WTC11 (cell line): ENCODE data around the gene DHX8. TPM values are rescaled to one million over a fixed set of nuclear protein-coding genes. Genes with fewer than 3 reads are reported as not detected.

Source experiments
- ATAC-seq: fragments of 200-7000 bp; cut with Tn5 transposase; 2 replicates; pipeline ENCODE4 v1.10.0; 2021; ENCODE audit warnings: mild to moderate bottlenecking, moderate library complexity
- CTCF ChIA-PET: fragments of 300-600 bp; sonication (Branson Sonifier 250); formaldehyde crosslinking; loops from one replicate; lab custom pipeline; 2021; ENCODE audit warnings: antibody characterized with exemption; lab: Charles Lee
- POLR2A ChIA-PET: fragments of 350-600 bp; sonication (Branson Sonifier 250); formaldehyde crosslinking; loops from one replicate; lab custom pipeline; 2021; ENCODE audit warnings: antibody characterized with exemption; lab: Charles Lee
- DNase-seq: peaks from one replicate; pipeline ENCODE4 v3.0.0; 2021; ENCODE audit warnings: low spot score
- H3K27ac Mint-ChIP-seq: 2 replicates; pipeline ENCODE4 v1.8.0; 2021; ENCODE audit warnings: mixed read lengths
- H3K27me3 Mint-ChIP-seq: 2 replicates; pipeline ENCODE4 v1.8.0; 2021; ENCODE audit warnings: low read depth, mild to moderate bottlenecking, moderate library complexity, mixed read lengths
- H3K36me3 Mint-ChIP-seq: 2 replicates; pipeline ENCODE4 v1.8.0; 2021; ENCODE audit warnings: mixed read lengths
- H3K4me1 Mint-ChIP-seq: 2 replicates; pipeline ENCODE4 v1.8.0; 2022; ENCODE audit warnings: mixed read lengths
- H3K4me3 Mint-ChIP-seq: 2 replicates; pipeline ENCODE4 v1.8.0; 2021; ENCODE audit warnings: mild to moderate bottlenecking, moderate library complexity, mixed read lengths
- H3K9me3 Mint-ChIP-seq: 2 replicates; pipeline ENCODE4 v1.8.0; 2021; ENCODE audit warnings: mixed read lengths
- CDX4 ChIP-seq: fragments of 250-450 bp; sonication (Bioruptor Pico); IDR thresholded peaks from 2 replicates; pipeline ENCODE4 v1.9.0; 2021; ENCODE audit warnings: moderate library complexity, mild to moderate bottlenecking, inconsistent platforms, borderline replicate concordance
- ERG ChIP-seq: fragments of 250-450 bp; sonication (Bioruptor Pico); IDR thresholded peaks from 2 replicates; pipeline ENCODE4 v1.8.0; 2021; ENCODE audit warnings: mild to moderate bottlenecking
- FOXJ3 ChIP-seq: sonication (generic); formaldehyde crosslinking; IDR thresholded peaks from 2 replicates; pipeline ENCODE4 v1.9.0; 2021; ENCODE audit warnings: missing genetic modification reagents, mild to moderate bottlenecking, borderline replicate concordance
- GABPB1 ChIP-seq: sonication (generic); formaldehyde crosslinking; IDR thresholded peaks from 2 replicates; pipeline ENCODE4 v1.8.1; 2023; ENCODE audit warnings: mild to moderate bottlenecking, missing genetic modification reagents
- HMGXB4 ChIP-seq: sonication (generic); formaldehyde crosslinking; IDR thresholded peaks from 2 replicates; pipeline ENCODE4 v1.8.1; 2023; ENCODE audit warnings: mild to moderate bottlenecking, moderate library complexity, missing genetic modification reagents
- PRRX2 ChIP-seq: fragments of 250-450 bp; sonication (Bioruptor Pico); IDR thresholded peaks from 2 replicates; pipeline ENCODE4 v1.8.0; 2021; ENCODE audit warnings: mild to moderate bottlenecking
- SMAD4 ChIP-seq: sonication (generic); formaldehyde crosslinking; IDR thresholded peaks from 2 replicates; pipeline ENCODE4 v1.8.0; 2022; ENCODE audit warnings: mild to moderate bottlenecking, missing genetic modification reagents
- STAT6 ChIP-seq: sonication (generic); formaldehyde crosslinking; conservative IDR thresholded peaks from 2 replicates; pipeline ENCODE4 v1.8.1; 2023; ENCODE audit warnings: mild to moderate bottlenecking, low read depth, missing genetic modification reagents, moderate library complexity
- TP53 ChIP-seq: sonication (generic); formaldehyde crosslinking; IDR thresholded peaks from 2 replicates; pipeline ENCODE4 v1.8.1; 2023; ENCODE audit warnings: mild to moderate bottlenecking, missing genetic modification reagents
- ZNF219 ChIP-seq: sonication (generic); formaldehyde crosslinking; IDR thresholded peaks from 2 replicates; pipeline ENCODE4 v1.8.0; 2023; ENCODE audit warnings: missing genetic modification reagents, mild to moderate bottlenecking, borderline replicate concordance
- ZNF425 ChIP-seq: fragments of 250-450 bp; sonication (Bioruptor Pico); conservative IDR thresholded peaks from 2 replicates; pipeline ENCODE4 v1.9.0; 2021; ENCODE audit warnings: mild to moderate bottlenecking
- ZNF532 ChIP-seq: fragments of 250-450 bp; sonication (Bioruptor Pico); IDR thresholded peaks from 2 replicates; pipeline ENCODE4 v1.9.0; 2021; ENCODE audit warnings: mild to moderate bottlenecking, borderline replicate concordance
- ZSCAN18 ChIP-seq: fragments of 250-450 bp; sonication (Bioruptor Pico); IDR thresholded peaks from 2 replicates; pipeline ENCODE4 v2.1.2; 2022; ENCODE audit warnings: mild to moderate bottlenecking, moderate library complexity
- total RNA-seq: library from RNA; stranded (reverse); gene quantifications from 3 replicates; pipeline ENCODE4 v1.2.3, GENCODE V29; 2021

DHX8 gene
- total RNA-seq, 1 experiment from 2014 or later = 58.5 TPM

- TF ChIP-seq STAT6 (CRISPR knock-in tag) (no peak), FOXJ3 (CRISPR knock-in tag) (no peak)
These were observed 77.0 kb downstream of the DHX8 start (continued) for GRCh38 chr17:43560461-43561427.

GRCh38 chr17:43562679-43563599, 79.2 kb downstream of the DHX8 start:
- no peak overlapping the region for H3K27ac Mint-ChIP-seq
- ChIA-PET POLR2A (interaction anchor here (0.8 to 1.4 kb wide), 6 partner anchors 13 to 32 kb away, joined by 3 to 5 read pairs (median 4); partner anchors contain the start of gene ETV4), CTCF (interaction anchor here (0.7 to 2.9 kb wide), 14 partner anchors 12 to 348 kb away, joined by 3 to 28 read pairs (median 6); partner anchors contain the start of genes DHX8 and ETV4)
- H3K4me3 Mint-ChIP-seq = peak overlapping the region; percentile 53
- H3K4me1 Mint-ChIP-seq = peaks cover 36% of the 10 kb centered on the region
- ATAC-seq (peak; percentile 67), DNase-seq (no peak)
- no peaks in the 10 kb centered on the region for H3K36me3 Mint-ChIP-seq
- H3K27me3 Mint-ChIP-seq = peaks cover 7% of the 10 kb centered on the region
- H3K9me3 Mint-ChIP-seq = no peaks in the 10 kb centered on the region
- no peak for TF ChIP-seq GABPB1
- TF ChIP-seq ERG (CRISPR knock-in tag) = no peak
- TF ChIP-seq HMGXB4 (CRISPR knock-in tag) = no peak
- TF ChIP-seq ZNF532 (CRISPR knock-in tag) = no peak
- no peak for TF ChIP-seq ZSCAN18 (CRISPR knock-in tag)
- TF ChIP-seq TP53 = no peak
- TF ChIP-seq ZNF219 (CRISPR knock-in tag) = no peak
- TF ChIP-seq ZNF425 = no peak
- no peak for TF ChIP-seq CDX4 (CRISPR knock-in tag)
- TF ChIP-seq SMAD4 (CRISPR knock-in tag) = no peak
- no peak for TF ChIP-seq PRRX2 (CRISPR knock-in tag)
